Measurements from ENCODE around the gene SLC35F4.

DNA sequence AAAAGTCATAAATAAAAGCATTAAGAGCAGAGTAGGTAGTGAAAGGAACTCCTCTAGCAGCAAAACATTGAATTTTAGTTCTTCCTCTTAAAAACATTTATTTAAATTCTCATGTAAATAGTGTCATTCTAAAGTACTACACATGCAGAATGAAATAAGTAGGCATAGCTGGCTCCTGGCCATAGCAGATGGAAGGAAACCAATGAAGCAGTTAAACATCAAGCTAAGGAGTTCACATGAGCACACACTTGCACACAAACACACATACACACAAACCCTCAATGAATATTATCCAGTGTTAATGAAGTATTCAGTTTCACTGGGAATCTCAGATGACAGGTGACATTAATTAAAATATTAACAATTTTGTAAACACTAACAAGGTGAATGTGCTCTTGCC lies 69.3 kb downstream of the SLC35F4 start:
- TF ChIP-seq, protein P1, sequence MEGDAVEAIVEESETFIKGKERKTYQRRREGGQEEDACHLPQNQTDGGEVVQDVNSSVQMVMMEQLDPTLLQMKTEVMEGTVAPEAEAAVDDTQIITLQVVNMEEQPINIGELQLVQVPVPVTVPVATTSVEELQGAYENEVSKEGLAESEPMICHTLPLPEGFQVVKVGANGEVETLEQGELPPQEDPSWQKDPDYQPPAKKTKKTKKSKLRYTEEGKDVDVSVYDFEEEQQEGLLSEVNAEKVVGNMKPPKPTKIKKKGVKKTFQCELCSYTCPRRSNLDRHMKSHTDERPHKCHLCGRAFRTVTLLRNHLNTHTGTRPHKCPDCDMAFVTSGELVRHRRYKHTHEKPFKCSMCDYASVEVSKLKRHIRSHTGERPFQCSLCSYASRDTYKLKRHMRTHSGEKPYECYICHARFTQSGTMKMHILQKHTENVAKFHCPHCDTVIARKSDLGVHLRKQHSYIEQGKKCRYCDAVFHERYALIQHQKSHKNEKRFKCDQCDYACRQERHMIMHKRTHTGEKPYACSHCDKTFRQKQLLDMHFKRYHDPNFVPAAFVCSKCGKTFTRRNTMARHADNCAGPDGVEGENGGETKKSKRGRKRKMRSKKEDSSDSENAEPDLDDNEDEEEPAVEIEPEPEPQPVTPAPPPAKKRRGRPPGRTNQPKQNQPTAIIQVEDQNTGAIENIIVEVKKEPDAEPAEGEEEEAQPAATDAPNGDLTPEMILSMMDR (IDR thresholded peaks at IDR 0.05), result no peak
- no peak for TF ChIP-seq POLR2A (IDR thresholded peaks at IDR 0.05)
